Panc1 (cell line): ENCODE measurements around the gene TMEM219.

Experiments
- POLR2AphosphoS5 ChIP-seq: IDR thresholded peaks from 2 replicates; pipeline ENCODE4 v1.6.1; 2012; ENCODE audit warnings: mild to moderate bottlenecking, low read depth, low read length, moderate library complexity
- SIN3A ChIP-seq: IDR thresholded peaks from 2 replicates; pipeline ENCODE4 v1.6.1; 2012; ENCODE audit warnings: low read depth, mild to moderate bottlenecking, low read length, moderate library complexity, borderline replicate concordance; ENCODE audit not compliant: insufficient read depth
- TCF7L2 ChIP-seq: IDR thresholded peaks from 2 replicates; pipeline ENCODE4 v1.6.1; 2011; ENCODE audit warnings: mild to moderate bottlenecking, low read depth, low read length, inconsistent platforms
- TF ChIP-seq, protein P1 (sequence below): fragments of 450-650 bp; IDR thresholded peaks from 2 replicates; pipeline ENCODE4 v1.5.1; 2017; ENCODE audit warnings: mild to moderate bottlenecking
- TF ChIP-seq, protein P2 (sequence below), 2 experiments: IDR thresholded peaks; 2 replicates each; pipeline ENCODE4 v1.6.1; 2011 to 2012; ENCODE audit warnings: low read depth in 2 of 2, control low read depth in 1 of 2, low read length in 1 of 2, mild to moderate bottlenecking in 1 of 2, moderate library complexity in 1 of 2; ENCODE audit not compliant: insufficient read depth in 1 of 2

DNA sequence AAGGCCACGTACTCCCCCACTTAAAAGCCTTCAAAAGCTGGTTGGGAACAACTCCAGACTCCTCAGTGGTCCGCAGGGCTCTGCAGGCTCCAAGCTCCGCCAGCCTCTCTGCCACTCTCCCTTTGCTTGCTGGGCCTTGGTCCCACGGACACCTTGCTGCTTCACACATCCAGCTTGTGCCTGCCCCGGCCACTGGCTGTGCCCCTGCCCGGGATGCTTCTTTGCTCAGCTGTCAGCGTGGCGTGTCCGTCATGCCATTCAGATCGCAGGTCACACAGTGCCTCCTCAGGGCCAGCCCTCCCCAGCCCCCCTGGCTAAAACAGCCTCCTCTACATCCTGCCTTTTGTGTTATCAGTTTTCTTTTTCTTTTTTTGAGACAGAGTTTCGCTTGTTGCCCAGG is 49.8 kb upstream of the TMEM219 start:
- TF ChIP-seq, protein P1, sequence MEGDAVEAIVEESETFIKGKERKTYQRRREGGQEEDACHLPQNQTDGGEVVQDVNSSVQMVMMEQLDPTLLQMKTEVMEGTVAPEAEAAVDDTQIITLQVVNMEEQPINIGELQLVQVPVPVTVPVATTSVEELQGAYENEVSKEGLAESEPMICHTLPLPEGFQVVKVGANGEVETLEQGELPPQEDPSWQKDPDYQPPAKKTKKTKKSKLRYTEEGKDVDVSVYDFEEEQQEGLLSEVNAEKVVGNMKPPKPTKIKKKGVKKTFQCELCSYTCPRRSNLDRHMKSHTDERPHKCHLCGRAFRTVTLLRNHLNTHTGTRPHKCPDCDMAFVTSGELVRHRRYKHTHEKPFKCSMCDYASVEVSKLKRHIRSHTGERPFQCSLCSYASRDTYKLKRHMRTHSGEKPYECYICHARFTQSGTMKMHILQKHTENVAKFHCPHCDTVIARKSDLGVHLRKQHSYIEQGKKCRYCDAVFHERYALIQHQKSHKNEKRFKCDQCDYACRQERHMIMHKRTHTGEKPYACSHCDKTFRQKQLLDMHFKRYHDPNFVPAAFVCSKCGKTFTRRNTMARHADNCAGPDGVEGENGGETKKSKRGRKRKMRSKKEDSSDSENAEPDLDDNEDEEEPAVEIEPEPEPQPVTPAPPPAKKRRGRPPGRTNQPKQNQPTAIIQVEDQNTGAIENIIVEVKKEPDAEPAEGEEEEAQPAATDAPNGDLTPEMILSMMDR, result no peak; the same call in 1 of the 2 replicates
- TF ChIP-seq SIN3A (no peak), POLR2AphosphoS5 (0 out of 2 replicates have a peak, but pooled peaks have one; percentile 17), TCF7L2 (no peak)
- TF ChIP-seq, protein P2, sequence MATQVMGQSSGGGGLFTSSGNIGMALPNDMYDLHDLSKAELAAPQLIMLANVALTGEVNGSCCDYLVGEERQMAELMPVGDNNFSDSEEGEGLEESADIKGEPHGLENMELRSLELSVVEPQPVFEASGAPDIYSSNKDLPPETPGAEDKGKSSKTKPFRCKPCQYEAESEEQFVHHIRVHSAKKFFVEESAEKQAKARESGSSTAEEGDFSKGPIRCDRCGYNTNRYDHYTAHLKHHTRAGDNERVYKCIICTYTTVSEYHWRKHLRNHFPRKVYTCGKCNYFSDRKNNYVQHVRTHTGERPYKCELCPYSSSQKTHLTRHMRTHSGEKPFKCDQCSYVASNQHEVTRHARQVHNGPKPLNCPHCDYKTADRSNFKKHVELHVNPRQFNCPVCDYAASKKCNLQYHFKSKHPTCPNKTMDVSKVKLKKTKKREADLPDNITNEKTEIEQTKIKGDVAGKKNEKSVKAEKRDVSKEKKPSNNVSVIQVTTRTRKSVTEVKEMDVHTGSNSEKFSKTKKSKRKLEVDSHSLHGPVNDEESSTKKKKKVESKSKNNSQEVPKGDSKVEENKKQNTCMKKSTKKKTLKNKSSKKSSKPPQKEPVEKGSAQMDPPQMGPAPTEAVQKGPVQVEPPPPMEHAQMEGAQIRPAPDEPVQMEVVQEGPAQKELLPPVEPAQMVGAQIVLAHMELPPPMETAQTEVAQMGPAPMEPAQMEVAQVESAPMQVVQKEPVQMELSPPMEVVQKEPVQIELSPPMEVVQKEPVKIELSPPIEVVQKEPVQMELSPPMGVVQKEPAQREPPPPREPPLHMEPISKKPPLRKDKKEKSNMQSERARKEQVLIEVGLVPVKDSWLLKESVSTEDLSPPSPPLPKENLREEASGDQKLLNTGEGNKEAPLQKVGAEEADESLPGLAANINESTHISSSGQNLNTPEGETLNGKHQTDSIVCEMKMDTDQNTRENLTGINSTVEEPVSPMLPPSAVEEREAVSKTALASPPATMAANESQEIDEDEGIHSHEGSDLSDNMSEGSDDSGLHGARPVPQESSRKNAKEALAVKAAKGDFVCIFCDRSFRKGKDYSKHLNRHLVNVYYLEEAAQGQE (IDR thresholded peaks at IDR 0.05; ENCODE audit: insufficient read depth in 1 of 2, low read depth in 2 of 2, low read length in 1 of 2), result no peak
